SK-N-SH treated with all-trans-retinoic acid at 6 μM for 48 hours (cell line): ENCODE measurements around the gene PDE7B.

Source experiments
- ARNTL ChIP-seq: fragments of 450-650 bp; formaldehyde crosslinking; IDR thresholded peaks from 2 replicates; pipeline ENCODE4 v1.5.0; 2020; ENCODE audit warnings: low read depth, mild to moderate bottlenecking, moderate library complexity, borderline replicate concordance
- ISL1 ChIP-seq: fragments of 250-450 bp; sonication (Bioruptor Pico); IDR thresholded peaks from 2 replicates; pipeline ENCODE4 v2.1.2; 2022; ENCODE audit warnings: mild to moderate bottlenecking, moderate library complexity
- ZFP30 ChIP-seq: fragments of 450-650 bp; formaldehyde crosslinking; IDR thresholded peaks from 2 replicates; pipeline ENCODE4 v1.5.0; 2022; ENCODE audit warnings: mild to moderate bottlenecking, moderate library complexity
- ZNF70 ChIP-seq: fragments of 450-650 bp; formaldehyde crosslinking; IDR thresholded peaks from 2 replicates; pipeline ENCODE4 v1.5.0; 2020; ENCODE audit warnings: mild to moderate bottlenecking, moderate library complexity
- TF ChIP-seq, protein P1 (sequence below): fragments of 250-450 bp; sonication (Bioruptor Pico); IDR thresholded peaks from 2 replicates; pipeline ENCODE4 v1.5.1; 2021; ENCODE audit warnings: mild to moderate bottlenecking, moderate library complexity

DNA sequence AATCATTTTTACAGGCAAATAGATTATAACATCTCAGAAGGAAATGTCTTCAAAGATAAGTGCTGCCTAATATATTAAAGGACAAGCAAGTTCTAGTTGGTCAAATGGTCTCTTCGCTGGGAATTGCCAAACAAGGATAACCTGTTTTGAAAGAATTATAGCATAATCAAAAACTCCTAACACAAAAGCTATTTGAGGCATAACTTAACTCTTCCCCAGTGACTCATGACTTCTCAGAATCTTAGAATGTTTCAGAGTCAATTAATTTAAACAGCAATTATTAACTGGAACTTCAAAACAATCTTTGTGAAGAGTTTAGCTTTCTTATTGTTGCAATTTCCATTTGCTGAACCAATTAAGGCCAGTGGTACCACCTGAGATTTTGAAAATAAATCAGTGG is 272.0 kb downstream of the PDE7B start:
- no peak for TF ChIP-seq ARNTL (CRISPR knock-in tag)
- no peak for TF ChIP-seq ZNF70 (CRISPR knock-in tag)
- peak; percentile 74 for TF ChIP-seq ISL1 (CRISPR knock-in tag)
- TF ChIP-seq, protein P1, sequence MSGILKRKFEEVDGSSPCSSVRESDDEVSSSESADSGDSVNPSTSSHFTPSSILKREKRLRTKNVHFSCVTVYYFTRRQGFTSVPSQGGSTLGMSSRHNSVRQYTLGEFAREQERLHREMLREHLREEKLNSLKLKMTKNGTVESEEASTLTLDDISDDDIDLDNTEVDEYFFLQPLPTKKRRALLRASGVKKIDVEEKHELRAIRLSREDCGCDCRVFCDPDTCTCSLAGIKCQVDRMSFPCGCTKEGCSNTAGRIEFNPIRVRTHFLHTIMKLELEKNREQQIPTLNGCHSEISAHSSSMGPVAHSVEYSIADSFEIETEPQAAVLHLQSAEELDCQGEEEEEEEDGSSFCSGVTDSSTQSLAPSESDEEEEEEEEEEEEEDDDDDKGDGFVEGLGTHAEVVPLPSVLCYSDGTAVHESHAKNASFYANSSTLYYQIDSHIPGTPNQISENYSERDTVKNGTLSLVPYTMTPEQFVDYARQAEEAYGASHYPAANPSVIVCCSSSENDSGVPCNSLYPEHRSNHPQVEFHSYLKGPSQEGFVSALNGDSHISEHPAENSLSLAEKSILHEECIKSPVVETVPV (CRISPR knock-in tag): no peak
- TF ChIP-seq ZFP30 (CRISPR knock-in tag): no peak
